Left lung (tissue), 10 donors: Measurements from ENCODE around the gene GBE1. TPM values are rescaled to one million over a fixed set of nuclear protein-coding genes. Genes with fewer than 3 reads are reported as not detected.

ENCODE experiments used
- ATAC-seq: fragments of 200-7000 bp; cut with Tn5 transposase; one replicate; pipeline ENCODE4 v1.9.1; 2020; ENCODE audit warnings: moderate library complexity
- DNase-seq, 4 donors: peaks; one replicate each; pipeline ENCODE4 v3.0.0-alpha.2; 2013 to 2020
- H3K27ac ChIP-seq, 2 donors: fragments of 200-600 bp; sonication (generic) in 1 of 2; one replicate each; pipeline versions ENCODE4 v1.5.0 to v1.8.0; 2020 to 2021
- H3K27me3 ChIP-seq, 2 donors: fragments of 200-600 bp; sonication (generic) in 1 of 2; one replicate each; pipeline versions ENCODE4 v1.5.0 to v1.8.0; 2020 to 2021
- H3K36me3 ChIP-seq, 2 donors: fragments of 200-600 bp; sonication (generic) in 1 of 2; one replicate each; pipeline versions ENCODE4 v1.5.0 to v1.8.0; 2020 to 2021
- H3K4me1 ChIP-seq, 2 donors: fragments of 200-600 bp; one replicate each; pipeline ENCODE4 v1.8.0; 2021
- H3K4me3 ChIP-seq, 2 donors: fragments of 200-600 bp; sonication (generic) in 1 of 2; one replicate each; pipeline versions ENCODE4 v1.5.0 to v1.8.0; 2020 to 2021; ENCODE audit warnings: mild to moderate bottlenecking in 1 of 2
- H3K9me3 ChIP-seq, 2 donors: fragments of 200-600 bp; sonication (generic) in 1 of 2; one replicate each; pipeline versions ENCODE4 v1.5.0 to v1.8.0; 2020 to 2021
- intact Hi-C, 2 donors: fragments of 100-400 bp; cut with DNase I; formaldehyde crosslinking; loops; one replicate each; pipeline versions ENCODE4 v1.11.2 to v1.14.2; 2022
- polyA plus RNA-seq, 6 donors: library from polyadenylated mRNA; unstranded; fragments of 120-200 nt; gene quantifications; one replicate each; pipeline ENCODE4 v1.2.1, GENCODE V29; 2013; ENCODE audit not compliant: insufficient read length in 6 of 6
- total RNA-seq, 2 donors: library from RNA; stranded (reverse); fragmentation: NEBNext Ultra II Directional; extraction: Animal tissue kit (Norgen Biotek cat#: 25700); gene quantifications; one replicate each; pipeline ENCODE4 v1.2.1, GENCODE V29; 2021
- TF ChIP-seq, protein P1 (sequence below), 2 donors: fragments of 200-600 bp; sonication (generic) in 1 of 2; IDR thresholded peaks; one replicate each; pipeline versions ENCODE4 v1.5.0 to v1.8.0; 2021; ENCODE audit warnings: antibody characterized with exemption in 2 of 2
- donor health status: DM: no; HTN: yes; CAD: no.
- donor health status: DM: no; HTN: no; CAD: no.

Gene GBE1
- total and polyA plus RNA-seq, 8 donors: 13.3 to 53.1 (median 16.3) TPM

DNA sequence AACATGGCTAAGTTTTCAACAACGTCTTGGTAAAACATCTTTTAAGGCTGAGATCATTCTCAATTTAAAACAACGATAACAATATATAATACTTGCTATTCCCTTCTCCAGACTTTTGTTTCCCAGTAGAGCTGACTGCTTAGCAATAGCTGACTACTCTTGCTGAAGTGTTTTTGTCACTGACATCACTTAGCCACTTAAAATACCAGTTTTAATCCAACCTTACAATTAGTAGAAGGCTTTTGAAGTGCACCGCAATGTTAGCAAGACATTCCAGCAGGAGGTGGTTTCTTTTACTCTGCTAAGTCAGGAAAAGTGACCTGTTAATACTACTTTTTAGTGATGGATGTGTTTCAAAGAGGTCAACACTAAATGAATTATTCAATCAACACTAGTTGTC, 28.7 kb upstream of the GBE1 start:
- peak in 1 of 4 donors; percentile 15 for DNase-seq
- Histone ChIP-seq H3K4me3 (no peak overlapping the region), H3K36me3 (no peaks in the 10 kb centered on the region), H3K27ac (no peak overlapping the region), H3K4me1 (peaks cover 0 to 3% of the 10 kb centered on the region in 2 donors), H3K27me3 (no peaks in the 10 kb centered on the region), H3K9me3 (no peaks in the 10 kb centered on the region)
- intact Hi-C loops: no loop called here
- peak; percentile 86 for ATAC-seq
- TF ChIP-seq, protein P1, sequence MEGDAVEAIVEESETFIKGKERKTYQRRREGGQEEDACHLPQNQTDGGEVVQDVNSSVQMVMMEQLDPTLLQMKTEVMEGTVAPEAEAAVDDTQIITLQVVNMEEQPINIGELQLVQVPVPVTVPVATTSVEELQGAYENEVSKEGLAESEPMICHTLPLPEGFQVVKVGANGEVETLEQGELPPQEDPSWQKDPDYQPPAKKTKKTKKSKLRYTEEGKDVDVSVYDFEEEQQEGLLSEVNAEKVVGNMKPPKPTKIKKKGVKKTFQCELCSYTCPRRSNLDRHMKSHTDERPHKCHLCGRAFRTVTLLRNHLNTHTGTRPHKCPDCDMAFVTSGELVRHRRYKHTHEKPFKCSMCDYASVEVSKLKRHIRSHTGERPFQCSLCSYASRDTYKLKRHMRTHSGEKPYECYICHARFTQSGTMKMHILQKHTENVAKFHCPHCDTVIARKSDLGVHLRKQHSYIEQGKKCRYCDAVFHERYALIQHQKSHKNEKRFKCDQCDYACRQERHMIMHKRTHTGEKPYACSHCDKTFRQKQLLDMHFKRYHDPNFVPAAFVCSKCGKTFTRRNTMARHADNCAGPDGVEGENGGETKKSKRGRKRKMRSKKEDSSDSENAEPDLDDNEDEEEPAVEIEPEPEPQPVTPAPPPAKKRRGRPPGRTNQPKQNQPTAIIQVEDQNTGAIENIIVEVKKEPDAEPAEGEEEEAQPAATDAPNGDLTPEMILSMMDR (IDR thresholded peaks at IDR 0.05): no peak

DNA sequence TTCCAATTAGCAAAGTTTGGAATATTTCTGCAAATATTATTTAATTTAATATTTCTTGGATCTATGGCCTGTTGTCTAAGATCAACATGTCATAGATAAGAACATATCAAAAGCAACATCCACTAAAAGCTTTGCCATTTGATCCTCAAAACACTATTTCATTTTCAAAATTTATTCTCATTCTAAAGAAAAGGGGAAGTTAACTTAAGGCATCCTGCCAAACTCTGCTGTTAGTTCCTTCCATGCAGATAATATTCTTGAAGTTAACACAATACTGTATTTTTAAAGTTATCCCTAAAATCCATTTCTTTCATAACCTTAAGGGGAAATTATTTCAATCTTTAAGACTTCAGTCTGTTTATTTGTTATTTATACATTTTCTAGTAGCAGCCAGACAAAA, 28.2 kb upstream of the GBE1 start:
- H3K36me3 ChIP-seq: no peaks in the 10 kb centered on the region
- no peak overlapping the region for H3K4me3 ChIP-seq
- H3K27me3 ChIP-seq: no peaks in the 10 kb centered on the region
- H3K9me3 ChIP-seq: no peaks in the 10 kb centered on the region
- intact Hi-C loops: no loop called here
- ATAC-seq (no peak), DNase-seq (peak in 1 of 4 donors; percentile 12)
- H3K27ac ChIP-seq: no peak overlapping the region
- H3K4me1 ChIP-seq: peaks cover 0 to 3% of the 10 kb centered on the region in 2 donors
- TF ChIP-seq, protein P1 (IDR thresholded peaks at IDR 0.05): no peak

DNA sequence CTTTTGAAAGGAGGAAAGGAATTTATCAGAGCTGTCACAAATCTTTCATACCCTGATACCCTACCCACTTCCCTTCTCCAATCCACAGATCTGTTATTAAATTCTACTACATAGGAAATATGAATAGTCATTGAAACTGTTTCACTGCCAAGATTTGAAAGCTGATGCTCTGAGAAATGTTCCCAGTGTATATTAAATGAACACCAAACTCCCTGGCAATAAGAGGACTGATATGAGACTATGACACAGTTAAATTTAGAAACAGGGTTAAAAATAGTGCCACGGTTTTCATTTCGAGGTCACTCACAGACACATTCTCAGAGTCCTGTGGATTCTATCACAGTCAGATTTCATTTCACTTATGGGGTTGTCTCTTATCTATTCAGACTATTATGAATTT, 27.2 kb upstream of the GBE1 start:
- Histone ChIP-seq H3K27me3 (no peaks in the 10 kb centered on the region), H3K4me3 (no peak overlapping the region), H3K4me1 (peaks cover 0 to 3% of the 10 kb centered on the region in 2 donors), H3K9me3 (no peaks in the 10 kb centered on the region), H3K27ac (no peak overlapping the region), H3K36me3 (no peaks in the 10 kb centered on the region)
- TF ChIP-seq, protein P1 (IDR thresholded peaks at IDR 0.05): no peak
- intact Hi-C loops: no loop called here
- no peak for ATAC-seq
- DNase-seq: no peak

DNA sequence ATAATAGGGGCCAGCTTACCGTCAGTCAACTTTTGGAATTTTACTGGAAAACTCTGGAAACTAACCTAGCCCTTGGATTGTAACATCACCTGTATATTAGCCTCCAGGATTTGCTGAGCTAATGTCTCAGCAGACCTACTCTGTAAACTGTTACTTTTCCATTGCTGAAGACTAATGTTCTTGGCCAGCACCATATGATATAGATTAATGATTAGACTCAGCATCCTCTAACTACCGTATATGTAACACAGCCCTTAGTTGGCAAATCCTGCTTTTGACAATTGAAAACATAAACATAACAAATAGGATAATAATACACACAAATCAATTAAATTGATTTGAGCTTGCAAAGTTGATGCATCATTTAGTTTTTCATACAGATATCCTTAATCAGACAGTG, 26.6 kb upstream of the GBE1 start:
- intact Hi-C loops: no loop called here
- TF ChIP-seq, protein P1 (IDR thresholded peaks at IDR 0.05): no peak
- H3K27ac ChIP-seq: no peak overlapping the region

DNA sequence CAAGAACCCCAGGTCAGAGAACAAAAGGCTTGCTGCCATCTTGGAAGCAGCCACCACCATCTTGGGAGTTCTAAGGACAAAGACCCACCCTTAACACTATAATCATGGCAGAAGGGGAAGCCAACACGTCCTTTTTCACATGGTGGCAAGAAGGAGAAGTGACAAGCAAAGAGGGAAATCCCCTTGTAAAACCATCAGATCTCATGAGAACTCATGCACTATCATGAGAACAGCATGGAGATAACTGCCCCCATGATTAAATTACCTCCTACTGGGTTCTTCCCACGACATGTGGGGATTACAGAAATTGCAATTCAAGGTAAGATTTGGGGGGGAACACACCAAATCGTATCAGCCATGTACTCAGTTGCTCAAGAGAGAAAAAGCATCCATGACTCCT, 21.1 kb upstream of the GBE1 start:
- Histone ChIP-seq H3K36me3 (no peaks in the 10 kb centered on the region), H3K9me3 (peaks cover 0 to 3% of the 10 kb centered on the region in 2 donors), H3K27ac (no peak overlapping the region), H3K4me1 (no peaks in the 10 kb centered on the region), H3K27me3 (no peaks in the 10 kb centered on the region), H3K4me3 (no peak overlapping the region)
- TF ChIP-seq, protein P1 (IDR thresholded peaks at IDR 0.05): no peak
- intact Hi-C loops: no loop called here
- ATAC-seq (no peak), DNase-seq (no peak)

More for the DNA sequence above, 26.6 kb upstream of the GBE1 start:
- ATAC-seq (no peak), DNase-seq (no peak)
- Histone ChIP-seq H3K4me3 (no peak overlapping the region), H3K27me3 (no peaks in the 10 kb centered on the region), H3K36me3 (no peaks in the 10 kb centered on the region), H3K4me1 (peaks cover 0 to 3% of the 10 kb centered on the region in 2 donors), H3K9me3 (no peaks in the 10 kb centered on the region)
